Ascending aorta (tissue), 2 donors: ENCODE results near the gene MIEN1. TPM values are rescaled to one million over a fixed set of nuclear protein-coding genes. Genes with fewer than 3 reads are reported as not detected.

Source experiments
- DNase-seq, 2 donors: peaks; one replicate each; pipeline ENCODE4 v3.0.0-alpha.2; 2019; ENCODE audit warnings: low spot score in 2 of 2
- H3K27ac ChIP-seq, 2 donors: fragments of 200-600 bp; sonication (generic); one replicate each; pipeline ENCODE4 v1.5.1; 2016 to 2017; ENCODE audit warnings: mild to moderate bottlenecking in 1 of 2
- H3K27me3 ChIP-seq: fragments of 200-600 bp; sonication (generic); one replicate; pipeline ENCODE4 v1.5.1; 2017
- H3K36me3 ChIP-seq, 2 donors: fragments of 200-600 bp; sonication (generic); one replicate each; pipeline ENCODE4 v1.5.1; 2016
- H3K4me1 ChIP-seq, 2 donors: fragments of 200-600 bp; sonication (generic); one replicate each; pipeline ENCODE4 v1.5.1; 2016 to 2017; ENCODE audit warnings: mild to moderate bottlenecking in 1 of 2
- H3K4me3 ChIP-seq, 2 donors: fragments of 200-600 bp; sonication (generic); one replicate each; pipeline ENCODE4 v1.5.1; 2016 to 2017; ENCODE audit warnings: mild to moderate bottlenecking in 1 of 2
- H3K9me3 ChIP-seq, 2 donors: fragments of 200-600 bp; sonication (generic); one replicate each; pipeline ENCODE4 v1.5.1; 2016
- CTCF ChIP-seq, 3 experiments: fragments of 200-600 bp in 2 of 3; fragments of 450-650 bp in 1 of 3; sonication (generic) in 2 of 3; IDR thresholded peaks; one replicate each; pipeline ENCODE4 v1.5.1; 2016 to 2019; ENCODE audit warnings: antibody characterized with exemption in 3 of 3, mild to moderate bottlenecking in 1 of 3, moderate library complexity in 1 of 3
- intact Hi-C: fragments of 100-400 bp; cut with DNase I; formaldehyde crosslinking; loops from one replicate; pipeline ENCODE4 v1.15.1; 2023
- total RNA-seq: library from RNA; depleted of rRNA; stranded (reverse); fragments of >200 nt; gene quantifications from one replicate; pipeline ENCODE4 v1.1.0, GENCODE V29; 2016

Gene MIEN1
- total RNA-seq, 1 donor from 2014 or later: 64.2 TPM

GRCh38 chr17:39757931-39758873, 27.9 kb upstream of the MIEN1 start:
- Histone ChIP-seq H3K4me1 (peaks cover 3 to 9% of the 10 kb centered on the region in 2 donors), H3K4me3 (no peak overlapping the region), H3K9me3 (no peaks in the 10 kb centered on the region), H3K36me3 (no peaks in the 10 kb centered on the region), H3K27ac (no peak overlapping the region), H3K27me3 (no peaks in the 10 kb centered on the region)
- no peak for DNase-seq
- no peak for TF ChIP-seq CTCF (IDR thresholded peaks at IDR 0.05)
- intact Hi-C loops: no loop called here

- DNase-seq: no peak
- intact Hi-C loops: no loop called here
- Histone ChIP-seq H3K9me3 (no peaks in the 10 kb centered on the region), H3K27ac (no peak overlapping the region), H3K36me3 (no peaks in the 10 kb centered on the region), H3K4me3 (no peak overlapping the region), H3K27me3 (no peaks in the 10 kb centered on the region), H3K4me1 (peaks cover 3 to 10% of the 10 kb centered on the region in 2 donors)
- TF ChIP-seq CTCF (IDR thresholded peaks at IDR 0.05): no peak
Observed at GRCh38 chr17:39757176-39757662, 26.9 kb upstream of the MIEN1 start.

GRCh38 chr17:39756380-39757079, 26.2 kb upstream of the MIEN1 start:
- Histone ChIP-seq H3K27me3 (no peaks in the 10 kb centered on the region), H3K27ac (no peak overlapping the region), H3K4me1 (peaks cover 3 to 10% of the 10 kb centered on the region in 2 donors), H3K36me3 (no peaks in the 10 kb centered on the region), H3K9me3 (no peaks in the 10 kb centered on the region), H3K4me3 (no peak overlapping the region)
- DNase-seq: no peak
- intact Hi-C loops: no loop called here
- no peak for TF ChIP-seq CTCF (IDR thresholded peaks at IDR 0.05)

- peak overlapping the region; percentile 87 to 90 for H3K27ac ChIP-seq
Observed at GRCh38 chr17:39755554-39756379, 25.4 kb upstream of the MIEN1 start.

More at GRCh38 chr17:39755554-39756379, 25.4 kb upstream of the MIEN1 start:
- no peaks in the 10 kb centered on the region for H3K36me3 ChIP-seq
- intact Hi-C loops: no loop called here
- DNase-seq: no peak
- no peak for TF ChIP-seq CTCF (IDR thresholded peaks at IDR 0.05)
- no peak overlapping the region for H3K4me3 ChIP-seq
- H3K9me3 ChIP-seq: no peaks in the 10 kb centered on the region
- H3K4me1 ChIP-seq: peaks cover 3 to 10% of the 10 kb centered on the region in 2 donors
- no peaks in the 10 kb centered on the region for H3K27me3 ChIP-seq
